Activated CD4-positive, alpha-beta T cell treated with anti-CD3 and anti-CD28 coated beads, Interleukin-2, amount 10 ng/mL, durations not matched to agents 7 days and 5 days (primary cell): ENCODE data around the gene MTX3. TPM values are rescaled to one million over a fixed set of nuclear protein-coding genes. Genes with fewer than 3 reads are reported as not detected.

Experiments
- CTCF ChIA-PET: fragments of 350-600 bp; sonication (Branson Sonifier 250); formaldehyde crosslinking; loops from one replicate; lab custom pipeline; 2021; ENCODE audit warnings: antibody characterized with exemption; lab: Charles Lee
- POLR2A ChIA-PET: fragments of 350-600 bp; sonication (Branson Sonifier 250); formaldehyde crosslinking; loops from one replicate; lab custom pipeline; 2021; ENCODE audit warnings: antibody characterized with exemption; lab: Charles Lee
- DNase-seq: peaks from one replicate; pipeline ENCODE4 v3.0.0-alpha.2; 2020
- H3K27ac Mint-ChIP-seq: one replicate; pipeline ENCODE4 v1.8.0; 2021; ENCODE audit warnings: mild to moderate bottlenecking, moderate library complexity, mixed read lengths
- H3K27me3 Mint-ChIP-seq: one replicate; pipeline ENCODE4 v1.8.0; 2021; ENCODE audit warnings: mixed read lengths
- H3K36me3 Mint-ChIP-seq: one replicate; pipeline ENCODE4 v1.8.0; 2021; ENCODE audit warnings: low read depth, mixed read lengths
- H3K4me1 Mint-ChIP-seq: one replicate; pipeline ENCODE4 v1.8.0; 2021; ENCODE audit warnings: mixed read lengths
- H3K4me3 Mint-ChIP-seq: one replicate; pipeline ENCODE4 v1.8.0; 2021; ENCODE audit warnings: mild to moderate bottlenecking, moderate library complexity, mixed read lengths
- H3K9me3 Mint-ChIP-seq: one replicate; pipeline ENCODE4 v1.8.0; 2021; ENCODE audit warnings: mixed read lengths
- total RNA-seq, 2 experiments: library from RNA; stranded (reverse); gene quantifications; one replicate each; pipeline ENCODE4 v1.2.3, GENCODE V29; 2021

The MTX3 gene
- total RNA-seq, 2 experiments from 2014 or later = 15.5 to 15.6 TPM

DNA sequence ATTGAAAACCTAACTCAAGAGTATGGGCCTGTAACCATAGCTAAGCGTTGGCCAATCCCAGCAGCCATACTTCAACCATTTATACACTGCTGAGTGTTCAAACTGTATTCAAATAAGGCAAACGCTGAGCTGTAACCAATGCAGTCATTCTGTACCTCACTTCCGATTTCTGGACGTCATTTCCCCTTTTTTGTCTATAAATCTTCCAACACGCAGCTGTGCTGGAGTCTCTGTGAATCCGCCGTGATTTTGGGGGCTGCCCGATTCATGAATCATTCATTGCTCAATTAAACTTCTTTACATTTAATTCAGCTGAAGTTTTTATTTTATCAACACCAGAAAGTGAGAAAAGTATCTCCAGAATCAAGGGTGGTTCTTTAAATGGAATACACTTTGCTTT, 31.7 kb downstream of the MTX3 start:
- Mint-ChIP-seq H3K36me3 (no peaks in the 10 kb centered on the region), H3K27ac (no peak overlapping the region), H3K27me3 (no peaks in the 10 kb centered on the region), H3K4me3 (no peak overlapping the region), H3K4me1 (peaks cover 14% of the 10 kb centered on the region), H3K9me3 (no peaks in the 10 kb centered on the region)
- POLR2A ChIA-PET = no interaction called here
- DNase-seq = no peak
- CTCF ChIA-PET = no interaction called here

DNA sequence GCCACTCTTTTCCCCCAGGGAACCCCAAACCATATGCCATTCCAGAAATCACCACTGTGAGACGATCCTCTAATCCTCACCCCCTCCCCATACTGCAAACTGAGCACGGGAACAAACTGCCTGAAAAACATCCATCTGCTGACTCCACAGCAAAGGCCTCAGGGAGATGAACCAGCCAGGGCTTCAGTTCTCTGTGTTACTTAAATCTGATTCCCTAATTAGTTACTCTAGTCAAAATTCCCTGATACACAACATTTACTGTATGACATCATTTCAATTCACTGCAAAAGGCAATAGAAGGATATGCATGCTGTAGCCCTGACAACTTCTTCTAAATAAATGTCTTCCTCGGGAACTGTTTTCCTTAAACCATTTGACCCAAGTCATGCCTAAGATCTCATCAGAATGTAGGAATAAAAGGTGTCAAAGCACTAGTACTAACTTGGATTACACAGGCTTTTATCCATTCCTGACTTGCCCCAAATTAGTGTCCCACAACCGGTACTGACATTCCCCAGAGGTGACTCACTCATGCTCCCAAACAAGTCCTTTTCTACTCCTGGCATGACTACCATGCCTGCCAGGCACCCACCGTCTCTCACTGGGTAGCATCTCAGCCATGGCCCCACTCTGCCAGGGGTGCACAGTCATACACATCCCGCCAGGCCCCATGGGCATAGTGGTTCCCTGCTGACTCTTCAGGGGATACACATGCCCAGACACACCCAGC, 35.0 kb downstream of the MTX3 start:
- CTCF ChIA-PET = interaction anchor here (1.2 kb wide), 1 partner anchor 20 kb away, joined by 3 read pairs; no protein-coding TSS in a partner anchor
- no peaks in the 10 kb centered on the region for H3K4me1 Mint-ChIP-seq
- POLR2A ChIA-PET = no interaction called here
- no peaks in the 10 kb centered on the region for H3K9me3 Mint-ChIP-seq
- no peak overlapping the region for H3K27ac Mint-ChIP-seq
- no peak overlapping the region for H3K4me3 Mint-ChIP-seq
- H3K36me3 Mint-ChIP-seq = no peaks in the 10 kb centered on the region
- no peak for DNase-seq
- peaks cover 4% of the 10 kb centered on the region for H3K27me3 Mint-ChIP-seq

GRCh38 chr5:79955356-79955895, 35.6 kb downstream of the MTX3 start:
- DNase-seq = no peak
- H3K27me3 Mint-ChIP-seq = peaks cover 4% of the 10 kb centered on the region
- H3K27ac Mint-ChIP-seq = no peak overlapping the region
- H3K4me3 Mint-ChIP-seq = no peak overlapping the region
- no peaks in the 10 kb centered on the region for H3K9me3 Mint-ChIP-seq
- H3K36me3 Mint-ChIP-seq = no peaks in the 10 kb centered on the region
- ChIA-PET POLR2A (no interaction called here), CTCF (interaction anchor here (1.2 kb wide), 1 partner anchor 21 kb away, joined by 3 read pairs; no protein-coding TSS in a partner anchor)
- no peaks in the 10 kb centered on the region for H3K4me1 Mint-ChIP-seq

DNA sequence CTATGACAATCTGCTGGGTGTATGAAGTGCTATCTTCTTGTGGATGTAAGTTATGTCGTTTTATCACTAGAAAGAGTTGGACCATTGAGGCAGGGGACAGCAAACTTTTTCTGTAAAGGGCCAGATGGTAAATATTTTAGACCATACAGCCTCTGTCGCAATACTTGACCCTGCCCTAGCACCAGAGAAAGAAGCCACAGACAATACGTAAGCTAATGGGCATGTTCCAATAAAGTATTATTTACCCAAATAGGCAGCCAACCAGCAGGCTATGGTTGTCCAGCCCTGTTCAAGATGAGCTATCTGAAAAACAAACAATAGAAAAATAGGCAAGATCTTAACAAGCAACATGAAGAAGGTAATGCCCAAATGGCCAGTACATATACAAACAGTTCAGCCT, 36.4 kb downstream of the MTX3 start:
- Mint-ChIP-seq H3K27me3 (peaks cover 4% of the 10 kb centered on the region), H3K4me1 (no peaks in the 10 kb centered on the region), H3K27ac (no peak overlapping the region), H3K36me3 (no peaks in the 10 kb centered on the region), H3K4me3 (no peak overlapping the region), H3K9me3 (no peaks in the 10 kb centered on the region)
- ChIA-PET CTCF (interaction anchor here (0.8 to 1.4 kb wide), 3 partner anchors 11 to 90 kb away, joined by 3 to 6 read pairs (median 3); no protein-coding TSS in a partner anchor), POLR2A (no interaction called here)
- DNase-seq = no peak

DNA sequence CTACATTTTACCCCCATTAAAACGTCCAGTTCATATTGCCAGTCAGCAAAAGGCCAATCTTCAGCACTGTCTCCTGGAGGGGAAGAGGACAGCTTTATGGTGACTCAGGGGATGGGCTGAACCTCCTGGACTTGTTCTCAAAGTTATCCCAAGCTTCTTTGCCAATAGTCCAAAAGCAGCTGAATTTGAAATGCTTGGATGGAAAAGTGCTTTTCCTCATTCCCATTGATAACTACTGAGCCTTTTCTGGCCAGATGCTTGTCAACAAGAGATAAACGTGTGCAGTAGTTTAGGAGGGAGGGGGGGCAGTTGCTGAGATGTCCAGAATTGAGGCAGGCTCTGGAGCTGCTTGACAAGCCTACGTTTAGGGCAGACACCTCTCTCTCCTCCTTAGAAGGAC, 43.5 kb downstream of the MTX3 start:
- no peak overlapping the region for H3K4me3 Mint-ChIP-seq
- peaks cover 5% of the 10 kb centered on the region for H3K4me1 Mint-ChIP-seq
- no peaks in the 10 kb centered on the region for H3K36me3 Mint-ChIP-seq
- no peaks in the 10 kb centered on the region for H3K9me3 Mint-ChIP-seq
- ChIA-PET POLR2A (no interaction called here), CTCF (interaction anchor here (0.9 to 1.5 kb wide), 2 partner anchors 14 to 15 kb away, joined by 3 to 4 read pairs; no protein-coding TSS in a partner anchor)
- peaks cover 1% of the 10 kb centered on the region for H3K27me3 Mint-ChIP-seq
- H3K27ac Mint-ChIP-seq = no peak overlapping the region
- no peak for DNase-seq

GRCh38 chr5:79938468-79938867, 52.6 kb downstream of the MTX3 start:
- Mint-ChIP-seq H3K4me3 (no peak overlapping the region), H3K36me3 (no peaks in the 10 kb centered on the region), H3K9me3 (no peaks in the 10 kb centered on the region), H3K4me1 (peaks cover 20% of the 10 kb centered on the region), H3K27me3 (no peaks in the 10 kb centered on the region), H3K27ac (no peak overlapping the region)
- CTCF ChIA-PET = interaction anchor here (0.5 to 1.6 kb wide), 4 partner anchors 15 to 380 kb away, joined by 3 to 6 read pairs (median 4); no protein-coding TSS in a partner anchor
- DNase-seq = peak; percentile 51
- POLR2A ChIA-PET = no interaction called here

DNA sequence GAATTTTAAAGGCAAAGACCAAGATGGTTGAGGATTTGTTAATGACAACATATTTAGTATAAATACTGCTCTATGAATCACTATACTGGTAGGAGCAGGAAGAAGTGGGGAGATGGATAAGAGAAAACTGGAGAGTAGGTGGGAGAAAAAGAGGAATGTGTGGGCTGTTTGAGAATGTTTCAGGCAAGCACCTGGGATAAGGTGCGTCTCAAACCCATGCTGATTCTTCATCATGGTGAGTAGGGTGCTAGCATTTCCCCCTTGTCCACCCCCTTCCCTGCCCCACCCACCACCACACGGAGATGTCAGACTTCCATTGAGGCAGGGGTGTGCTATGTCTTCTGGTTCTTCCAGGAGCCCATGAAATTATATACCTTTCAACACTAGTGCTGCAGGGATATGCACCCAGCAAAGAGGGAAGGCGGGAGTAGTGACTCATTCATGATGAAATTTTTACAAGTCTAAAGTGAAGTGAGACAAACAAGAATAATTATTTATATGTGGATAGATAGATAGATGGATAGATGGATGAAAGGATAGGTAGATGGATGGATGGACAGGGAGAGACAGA, 54.3 kb downstream of the MTX3 start:
- H3K4me1 Mint-ChIP-seq = peaks cover 20% of the 10 kb centered on the region
- CTCF ChIA-PET = no interaction called here

DNA sequence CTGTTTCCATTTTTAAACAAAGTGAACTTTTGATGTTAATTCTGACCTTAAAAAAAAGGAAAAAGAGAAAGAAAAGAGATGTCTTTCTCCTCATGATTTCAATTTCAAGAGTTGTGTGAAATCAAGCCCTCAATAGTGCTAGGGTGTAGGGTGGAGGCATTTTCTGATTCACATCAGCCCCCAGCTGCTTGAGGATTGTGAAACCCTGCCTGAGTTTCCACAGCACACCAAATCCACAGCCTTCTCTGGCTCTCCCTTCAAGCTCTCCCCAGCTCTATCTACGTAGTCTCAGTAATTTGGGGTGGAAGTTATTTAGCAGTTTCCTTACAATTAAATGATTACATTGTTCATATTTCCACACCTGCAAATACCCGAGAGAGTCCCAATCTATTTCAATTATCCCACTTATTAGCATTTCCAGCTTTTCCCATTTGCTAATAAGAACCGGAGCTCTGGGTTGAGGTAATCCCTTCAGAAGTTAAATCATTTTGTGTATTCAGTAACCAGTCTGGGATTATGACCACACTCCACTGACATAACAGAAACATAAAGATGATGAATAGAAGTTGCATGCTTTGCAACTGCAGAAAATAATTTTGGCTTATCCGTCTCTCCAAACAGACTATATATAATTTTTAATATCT, 54.9 kb downstream of the MTX3 start:
- H3K36me3 Mint-ChIP-seq = no peaks in the 10 kb centered on the region
- CTCF ChIA-PET = interaction anchor here (1.3 to 2.3 kb wide), 4 partner anchors 8 to 212 kb away, joined by 3 to 6 read pairs (median 4); no protein-coding TSS in a partner anchor
- no peaks in the 10 kb centered on the region for H3K27me3 Mint-ChIP-seq
- H3K9me3 Mint-ChIP-seq = no peaks in the 10 kb centered on the region
- H3K27ac Mint-ChIP-seq = no peak overlapping the region
- POLR2A ChIA-PET = no interaction called here
- no peak for DNase-seq
- no peak overlapping the region for H3K4me3 Mint-ChIP-seq
- H3K4me1 Mint-ChIP-seq = peaks cover 20% of the 10 kb centered on the region

More for the DNA sequence above, 54.3 kb downstream of the MTX3 start:
- Mint-ChIP-seq H3K27ac (no peak overlapping the region), H3K27me3 (no peaks in the 10 kb centered on the region), H3K36me3 (no peaks in the 10 kb centered on the region), H3K9me3 (no peaks in the 10 kb centered on the region), H3K4me3 (no peak overlapping the region)
- DNase-seq = no peak
- POLR2A ChIA-PET = no interaction called here

DNA sequence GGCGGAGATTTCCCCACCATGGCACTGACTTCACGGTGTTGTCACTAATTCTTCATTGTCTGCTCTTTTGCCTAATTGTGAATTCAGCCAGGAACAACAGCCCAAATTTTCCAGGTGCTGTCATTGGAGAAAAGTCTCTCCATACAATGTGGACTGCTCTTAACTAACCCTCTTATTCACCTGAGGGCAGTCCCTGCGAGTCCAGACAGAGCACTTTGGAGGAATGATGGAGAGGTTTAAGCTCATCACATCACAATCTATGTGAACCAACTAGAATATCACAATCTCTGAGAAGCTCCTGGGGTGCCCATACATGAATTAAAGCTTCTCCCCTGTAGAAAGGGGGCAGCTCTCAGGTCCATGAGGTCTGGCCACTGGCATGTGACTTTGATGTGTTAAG, 56.4 kb downstream of the MTX3 start:
- H3K27ac Mint-ChIP-seq = no peak overlapping the region
- ChIA-PET POLR2A (no interaction called here), CTCF (interaction anchor here (1.3 to 2.3 kb wide), 4 partner anchors 9 to 214 kb away, joined by 3 to 6 read pairs (median 4); no protein-coding TSS in a partner anchor)
- H3K9me3 Mint-ChIP-seq = no peaks in the 10 kb centered on the region
- peaks cover 20% of the 10 kb centered on the region for H3K4me1 Mint-ChIP-seq
- DNase-seq = no peak
- no peak overlapping the region for H3K4me3 Mint-ChIP-seq
- no peaks in the 10 kb centered on the region for H3K27me3 Mint-ChIP-seq
- no peaks in the 10 kb centered on the region for H3K36me3 Mint-ChIP-seq

- no peaks in the 10 kb centered on the region for H3K9me3 Mint-ChIP-seq
Measured at GRCh38 chr5:79932510-79933504, 58.3 kb downstream of the MTX3 start.

DNA sequence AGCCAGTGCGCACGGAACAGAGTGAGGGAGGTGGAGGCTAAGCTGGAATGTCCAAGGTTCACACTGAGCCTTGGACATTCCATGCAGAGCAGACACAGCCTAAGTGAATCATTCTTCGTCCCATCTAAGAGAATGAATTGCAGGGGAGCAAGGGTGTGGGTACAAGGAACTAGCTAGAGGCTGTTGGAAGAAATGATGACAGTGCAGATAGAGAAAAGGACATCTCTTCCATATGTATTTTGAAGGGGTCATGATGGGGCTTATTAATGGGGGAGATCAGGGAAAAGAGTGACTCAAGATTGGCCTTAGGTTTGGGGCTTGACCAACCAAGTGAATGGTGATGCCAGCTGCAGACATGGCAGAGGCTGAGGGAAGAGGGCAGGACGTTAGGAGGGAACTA, 59.2 kb downstream of the MTX3 start:
- Mint-ChIP-seq H3K36me3 (no peaks in the 10 kb centered on the region), H3K27ac (no peak overlapping the region), H3K27me3 (no peaks in the 10 kb centered on the region), H3K4me1 (peaks cover 14% of the 10 kb centered on the region), H3K4me3 (no peak overlapping the region), H3K9me3 (no peaks in the 10 kb centered on the region)
- ChIA-PET POLR2A (no interaction called here), CTCF (no interaction called here)
- no peak for DNase-seq

More at GRCh38 chr5:79932510-79933504, 58.3 kb downstream of the MTX3 start:
- Mint-ChIP-seq H3K4me1 (peaks cover 15% of the 10 kb centered on the region), H3K4me3 (no peak overlapping the region), H3K27ac (no peak overlapping the region), H3K27me3 (no peaks in the 10 kb centered on the region), H3K36me3 (no peaks in the 10 kb centered on the region)
- ChIA-PET POLR2A (no interaction called here), CTCF (interaction anchor here (0.6 kb wide), 1 partner anchor 673 kb away, joined by 3 read pairs; no protein-coding TSS in a partner anchor)
- no peak for DNase-seq

DNA sequence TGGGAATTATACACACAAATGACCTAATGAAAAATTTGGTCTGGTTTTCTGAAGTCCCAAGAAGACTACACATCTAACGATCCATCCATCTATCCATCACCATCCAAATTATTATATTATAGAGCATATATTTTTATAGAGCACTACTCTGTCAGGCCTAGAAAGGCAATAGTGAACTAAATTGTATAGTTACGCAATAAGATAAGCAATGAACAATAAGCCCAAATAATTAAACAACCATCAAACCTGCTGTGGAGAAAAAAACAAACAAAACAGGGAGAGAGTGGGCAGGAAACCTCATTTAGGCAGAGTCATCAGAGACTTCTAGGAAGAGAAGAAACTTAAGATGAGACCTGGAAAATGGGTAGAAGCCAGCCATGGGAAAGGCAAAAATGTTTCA, 59.7 kb downstream of the MTX3 start:
- H3K4me3 Mint-ChIP-seq = no peak overlapping the region
- POLR2A ChIA-PET = no interaction called here

More for the DNA sequence above, 59.7 kb downstream of the MTX3 start:
- Mint-ChIP-seq H3K9me3 (no peaks in the 10 kb centered on the region), H3K4me1 (peaks cover 14% of the 10 kb centered on the region), H3K36me3 (no peaks in the 10 kb centered on the region), H3K27me3 (no peaks in the 10 kb centered on the region), H3K27ac (no peak overlapping the region)
- CTCF ChIA-PET = no interaction called here
- DNase-seq = no peak
